ENCODE results near the gene VWA2. TPM values are rescaled to one million over a fixed set of nuclear protein-coding genes. Genes with fewer than 3 reads are reported as not detected.

The VWA2 gene
- total RNA-seq, 4 donors from 2014 or later, result 0.19 TPM; not detected in 3

DNA sequence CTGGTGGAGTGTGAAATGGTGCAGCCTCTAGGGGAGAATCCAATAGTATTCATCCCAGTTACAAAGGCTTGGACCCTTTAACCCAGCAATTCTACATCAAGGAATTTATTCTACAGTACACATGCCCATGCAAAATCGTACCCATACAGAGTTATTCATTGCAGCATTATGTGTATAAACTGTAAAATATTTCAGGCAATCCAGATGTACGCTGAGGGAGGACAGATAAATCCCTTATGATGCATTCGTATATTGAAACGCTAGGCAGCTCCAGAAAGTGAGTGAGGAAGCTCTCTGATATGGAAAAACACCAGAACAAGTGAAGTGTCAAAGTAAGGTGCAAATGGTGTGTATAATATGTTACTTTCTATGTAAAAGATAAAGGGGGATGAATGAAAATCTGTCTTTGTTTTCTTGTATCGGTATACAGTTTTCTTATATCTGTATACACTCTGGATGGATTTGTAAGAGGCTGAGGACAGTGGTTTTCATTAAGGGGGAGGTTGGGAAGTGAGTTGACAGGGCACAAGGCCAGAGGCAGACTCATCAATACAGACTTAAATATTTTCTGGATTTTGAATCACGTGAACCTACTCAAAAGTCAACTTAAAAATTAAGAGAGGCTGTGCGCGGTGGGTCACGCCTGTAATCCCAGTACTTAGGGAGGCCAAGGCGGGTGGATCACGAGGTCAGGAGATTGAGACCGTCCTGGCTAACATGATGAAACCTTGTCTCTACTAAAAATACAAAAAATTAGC is 17.1 kb downstream of the VWA2 start:
- TF ChIP-seq, protein P1, sequence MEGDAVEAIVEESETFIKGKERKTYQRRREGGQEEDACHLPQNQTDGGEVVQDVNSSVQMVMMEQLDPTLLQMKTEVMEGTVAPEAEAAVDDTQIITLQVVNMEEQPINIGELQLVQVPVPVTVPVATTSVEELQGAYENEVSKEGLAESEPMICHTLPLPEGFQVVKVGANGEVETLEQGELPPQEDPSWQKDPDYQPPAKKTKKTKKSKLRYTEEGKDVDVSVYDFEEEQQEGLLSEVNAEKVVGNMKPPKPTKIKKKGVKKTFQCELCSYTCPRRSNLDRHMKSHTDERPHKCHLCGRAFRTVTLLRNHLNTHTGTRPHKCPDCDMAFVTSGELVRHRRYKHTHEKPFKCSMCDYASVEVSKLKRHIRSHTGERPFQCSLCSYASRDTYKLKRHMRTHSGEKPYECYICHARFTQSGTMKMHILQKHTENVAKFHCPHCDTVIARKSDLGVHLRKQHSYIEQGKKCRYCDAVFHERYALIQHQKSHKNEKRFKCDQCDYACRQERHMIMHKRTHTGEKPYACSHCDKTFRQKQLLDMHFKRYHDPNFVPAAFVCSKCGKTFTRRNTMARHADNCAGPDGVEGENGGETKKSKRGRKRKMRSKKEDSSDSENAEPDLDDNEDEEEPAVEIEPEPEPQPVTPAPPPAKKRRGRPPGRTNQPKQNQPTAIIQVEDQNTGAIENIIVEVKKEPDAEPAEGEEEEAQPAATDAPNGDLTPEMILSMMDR (IDR thresholded peaks at IDR 0.05; ENCODE audit: low read depth), result no peak

DNA sequence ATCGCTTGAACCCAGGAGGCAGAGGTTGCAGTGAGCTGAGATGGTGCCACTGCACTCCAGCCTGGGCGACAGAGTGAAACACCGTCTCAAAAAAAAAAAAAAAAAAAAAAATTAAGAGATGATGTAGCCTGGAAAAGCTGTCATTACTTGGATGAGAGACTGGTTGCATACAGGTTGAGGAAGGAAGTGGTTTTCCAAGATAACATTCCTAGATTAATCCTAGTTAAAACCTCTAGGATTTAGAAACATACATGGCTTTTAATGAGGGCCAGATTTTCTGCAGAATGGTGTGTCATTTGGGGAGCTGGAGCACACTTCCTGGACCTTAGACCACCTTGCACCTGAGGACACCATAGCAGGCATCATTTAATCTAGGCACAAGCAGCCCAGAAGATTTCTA is 17.8 kb downstream of the VWA2 start:
- TF ChIP-seq, protein P1 (IDR thresholded peaks at IDR 0.05; ENCODE audit: low read depth), result no peak

DNA sequence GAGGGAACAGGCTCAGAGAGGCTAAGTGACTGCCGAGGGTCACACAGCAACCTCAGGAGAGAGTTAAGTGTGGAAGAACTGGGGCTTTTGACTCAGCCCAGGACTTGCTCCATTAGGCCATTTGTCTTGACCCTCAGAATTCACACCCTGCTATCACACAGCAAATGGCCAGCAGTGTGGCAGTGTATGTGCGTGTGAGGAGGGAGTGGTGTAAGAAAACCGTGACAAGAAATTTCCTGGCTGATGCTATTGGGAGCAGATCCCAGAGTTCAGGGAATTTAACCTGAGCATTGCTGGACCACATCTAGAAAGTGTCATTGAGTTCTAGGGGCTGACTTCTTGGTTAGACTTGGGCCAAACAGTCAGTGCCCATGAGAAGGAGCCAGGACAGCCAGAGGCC is 18.4 kb downstream of the VWA2 start:
- TF ChIP-seq, protein P1 (IDR thresholded peaks at IDR 0.05; ENCODE audit: low read depth), result no peak

DNA sequence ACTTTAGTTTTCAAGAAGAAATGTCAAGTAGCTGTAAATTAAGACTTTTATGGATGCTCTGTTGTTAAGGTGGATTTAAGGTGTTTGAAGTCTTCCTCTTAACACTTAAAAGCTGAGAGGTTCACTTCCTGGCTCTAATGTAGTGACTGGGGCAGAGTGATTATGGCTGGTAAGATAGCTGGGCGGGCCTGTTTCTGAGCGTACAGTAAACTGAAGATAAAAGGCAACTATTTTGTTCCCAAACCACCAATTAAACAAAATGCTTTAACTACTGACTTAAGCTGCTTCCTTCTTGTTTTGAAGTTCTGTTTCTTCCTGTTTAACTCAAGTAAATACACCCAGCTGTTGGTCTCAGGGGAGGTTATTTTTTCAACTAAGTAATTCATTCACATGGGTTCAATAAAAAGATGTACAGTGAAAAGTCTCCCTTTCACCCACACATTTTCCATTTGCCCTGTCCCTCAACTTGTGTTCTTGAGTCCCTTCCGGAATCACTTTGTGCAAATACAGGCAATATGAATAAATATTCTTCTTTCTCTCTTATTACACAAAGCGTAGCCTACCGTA is 19.3 kb downstream of the VWA2 start:
- TF ChIP-seq, protein P1 (IDR thresholded peaks at IDR 0.05; ENCODE audit: low read depth), result no peak

DNA sequence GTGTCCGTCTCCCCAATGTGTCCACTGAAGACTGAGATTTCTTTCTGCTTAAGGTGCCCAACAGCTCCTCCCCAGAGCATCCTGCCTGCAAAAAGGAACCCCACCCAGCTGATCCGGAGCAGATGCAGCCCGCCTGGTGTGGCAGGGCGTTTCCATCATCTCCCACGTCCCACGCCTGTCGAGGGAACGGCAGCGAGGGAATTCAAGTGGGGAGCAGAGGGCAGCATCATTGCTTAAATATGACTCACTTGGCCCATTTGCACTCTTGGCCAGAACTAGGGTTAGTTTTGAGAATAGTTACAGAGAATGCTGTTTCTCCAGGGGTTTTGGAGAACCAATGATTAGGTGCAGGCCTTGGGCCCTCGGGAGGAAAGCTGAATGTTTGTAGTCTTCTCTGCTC is 20.8 kb downstream of the VWA2 start:
- TF ChIP-seq, protein P1 (IDR thresholded peaks at IDR 0.05; ENCODE audit: low read depth), result no peak

DNA sequence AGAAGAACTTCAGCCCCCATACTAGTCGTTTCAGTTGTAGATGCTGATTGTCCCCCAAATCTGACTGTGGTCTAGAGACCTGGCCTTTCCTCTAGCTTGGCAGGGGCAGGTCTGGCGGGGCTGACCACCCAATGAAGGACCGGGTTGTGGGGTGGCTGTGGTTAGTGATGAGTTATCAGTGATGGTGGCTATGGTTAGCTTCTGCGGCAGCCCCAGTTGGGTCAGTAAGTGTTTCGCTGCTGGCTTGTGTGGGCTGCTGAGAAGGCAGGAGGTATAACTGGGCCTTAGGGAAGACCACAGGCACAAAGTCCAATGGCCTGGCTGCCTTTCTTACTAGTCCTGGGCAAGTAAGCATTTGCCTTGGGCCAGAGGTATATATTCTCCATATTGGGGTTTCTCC is 21.3 kb downstream of the VWA2 start:
- TF ChIP-seq, protein P1 (IDR thresholded peaks at IDR 0.05; ENCODE audit: low read depth), result no peak

DNA sequence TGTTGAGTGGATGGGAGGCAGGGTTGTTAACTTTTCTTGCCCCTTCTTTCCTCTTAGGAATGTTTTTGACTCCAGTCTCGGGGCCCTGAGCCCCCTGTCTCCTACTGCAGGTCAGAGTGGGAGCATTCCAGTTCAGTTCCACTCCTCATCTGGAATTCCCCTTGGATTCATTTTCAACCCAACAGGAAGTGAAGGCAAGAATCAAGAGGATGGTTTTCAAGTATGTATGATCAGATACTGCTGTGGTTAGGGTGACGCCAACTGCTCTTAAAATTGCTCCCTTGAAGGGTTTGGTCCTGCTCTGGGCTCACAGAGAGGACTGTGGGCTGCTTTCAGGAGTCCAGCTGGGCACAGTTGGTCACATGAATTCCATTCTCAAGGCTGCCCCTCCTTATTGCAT is 22.0 kb downstream of the VWA2 start:
- TF ChIP-seq, protein P1 (IDR thresholded peaks at IDR 0.05; ENCODE audit: low read depth), result no peak
